Panc1 (cell line): ENCODE data around the gene SRGAP2C. TPM values are rescaled to one million over a fixed set of nuclear protein-coding genes. Genes with fewer than 3 reads are reported as not detected.
A peak's percentile ranks its signal among the peaks of the same experiment; 100 is the strongest.
"Not testable (repeated sequence)": the region's sequence is repeated elsewhere in the genome, so short reads cannot be mapped to it uniquely, and the experiment has no call there.

Source experiments
- ATAC-seq: fragments of 200-7000 bp; cut with Tn5 transposase; 2 replicates; pipeline ENCODE4 v1.9.1; 2020; ENCODE audit warnings: mild to moderate bottlenecking, moderate library complexity
- BruUV-seq: library from RNA; stranded (reverse); fragments of 400-500 nt; replicated peaks from 2 replicates; lab custom pipeline; 2021; lab: Mats Ljungman, UMichigan
- CTCF ChIA-PET: fragments of 300-600 bp; sonication (Branson Sonifier 250); formaldehyde crosslinking; loops from one replicate; lab custom pipeline; 2022; ENCODE audit warnings: antibody characterized with exemption; lab: Charles Lee
- POLR2A ChIA-PET: fragments of 300-600 bp; sonication (Branson Sonifier 250); formaldehyde crosslinking; loops from one replicate; lab custom pipeline; 2022; ENCODE audit warnings: antibody characterized with exemption; lab: Charles Lee
- DNase-seq: peaks from one replicate; pipeline ENCODE4 v3.0.0-alpha.2; 2010; ENCODE audit warnings: low read depth, low spot score
- H3K27ac ChIP-seq: 2 replicates; pipeline ENCODE4 v1.5.1; 2011; ENCODE audit warnings: mild to moderate bottlenecking, low read length, inconsistent platforms
- H3K27me3 ChIP-seq: fragments of 200-500 bp; sonication (Bioruptor generic); 2 replicates; pipeline ENCODE4 v1.6.0; 2014; ENCODE audit warnings: low read length, inconsistent platforms; ENCODE audit not compliant: control insufficient read depth, insufficient read depth
- H3K36me3 ChIP-seq: fragments of 200-500 bp; sonication (Bioruptor generic); 2 replicates; pipeline ENCODE4 v1.5.1; 2014; ENCODE audit warnings: inconsistent platforms, mild to moderate bottlenecking, low read length, moderate library complexity; ENCODE audit not compliant: control insufficient read depth, insufficient read depth
- H3K4me1 ChIP-seq: 2 replicates; pipeline ENCODE4 v1.5.1; 2011; ENCODE audit warnings: inconsistent platforms, mild to moderate bottlenecking, low read length, moderate library complexity; ENCODE audit not compliant: control insufficient read depth, insufficient read depth
- H3K4me3 ChIP-seq, 2 experiments: 2 replicates each; pipeline ENCODE4 v1.5.1; 2011 to 2012; ENCODE audit warnings: low read depth in 2 of 2, low read length in 2 of 2, mild to moderate bottlenecking in 2 of 2, inconsistent platforms in 1 of 2, moderate library complexity in 1 of 2
- H3K9me3 ChIP-seq: fragments of 200-500 bp; sonication (Bioruptor generic); 2 replicates; pipeline ENCODE4 v1.5.1; 2014; ENCODE audit warnings: low read depth, mild to moderate bottlenecking, inconsistent platforms, low read length, moderate library complexity; ENCODE audit not compliant: control insufficient read depth, insufficient read depth
- in situ Hi-C: cut with HindIII; loops from 2 replicates; pipeline ENCODE4 v1.10.0; 2016; ENCODE audit warnings: low sequenced_read_pairs, low pct_unique_long_range_greater_than_20kb
- intact Hi-C: fragments of 100-400 bp; cut with micrococcal nuclease; formaldehyde crosslinking; loops from one replicate; pipeline ENCODE4 v1.10.0; 2022; ENCODE audit not compliant: unreplicated experiment
- total RNA-seq: library from RNA; stranded (reverse); gene quantifications from one replicate; pipeline ENCODE4 v1.2.1, GENCODE V29; 2021; ENCODE audit not compliant: unreplicated experiment

SRGAP2C gene
- total RNA-seq, 1 experiment from 2014 or later: 50.5 TPM

DNA sequence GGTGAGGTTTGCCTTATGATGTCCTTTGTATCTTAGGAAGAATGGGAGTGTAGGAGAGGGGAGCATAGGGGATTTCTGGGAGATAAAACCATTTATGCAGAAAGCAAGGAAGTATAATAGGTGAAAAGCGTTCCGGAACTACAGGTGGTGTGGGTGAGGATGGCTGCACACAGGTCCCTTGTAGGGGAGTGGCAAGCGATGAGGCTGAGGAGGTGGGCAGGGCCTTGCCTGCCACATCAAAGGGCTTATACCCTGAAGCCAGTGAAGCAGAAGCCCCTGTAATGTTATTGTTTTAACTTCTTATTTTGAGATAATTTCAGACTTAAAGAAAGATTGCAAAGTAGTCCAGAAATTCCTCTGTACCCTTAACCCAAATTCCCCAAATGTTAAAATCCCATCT, 159.6 kb downstream of the SRGAP2C start:
- H3K9me3 ChIP-seq, ATAC-seq, BruUV-seq, in situ Hi-C loops, CTCF ChIA-PET, H3K27me3 ChIP-seq, H3K4me3 ChIP-seq, H3K4me1 ChIP-seq, H3K36me3 ChIP-seq, POLR2A ChIA-PET, intact Hi-C loops, H3K27ac ChIP-seq, DNase-seq: not testable (repeated sequence)

DNA sequence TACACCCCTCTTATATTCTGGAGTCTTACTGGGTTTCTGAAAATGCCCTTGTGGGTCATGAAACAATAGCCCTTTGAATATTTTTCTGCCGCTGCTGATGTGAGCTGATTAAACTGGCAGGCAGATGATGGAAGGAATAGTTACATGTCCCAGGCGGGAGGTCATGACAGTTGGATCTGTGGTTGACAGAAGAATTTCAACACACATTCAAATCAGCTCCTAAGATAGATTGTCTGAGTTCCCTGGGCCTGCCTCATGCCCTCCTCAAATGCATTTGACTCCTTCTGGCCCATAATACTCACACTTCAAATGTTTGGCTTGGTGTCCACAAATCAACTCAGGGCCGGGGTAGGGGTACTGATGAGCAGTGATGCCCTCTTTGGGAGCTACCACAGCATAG, 161.9 kb downstream of the SRGAP2C start:
- POLR2A ChIA-PET, CTCF ChIA-PET, H3K9me3 ChIP-seq, H3K4me1 ChIP-seq, ATAC-seq, DNase-seq, BruUV-seq, intact Hi-C loops, H3K27me3 ChIP-seq, H3K27ac ChIP-seq, H3K4me3 ChIP-seq, H3K36me3 ChIP-seq, in situ Hi-C loops: not testable (repeated sequence)

DNA sequence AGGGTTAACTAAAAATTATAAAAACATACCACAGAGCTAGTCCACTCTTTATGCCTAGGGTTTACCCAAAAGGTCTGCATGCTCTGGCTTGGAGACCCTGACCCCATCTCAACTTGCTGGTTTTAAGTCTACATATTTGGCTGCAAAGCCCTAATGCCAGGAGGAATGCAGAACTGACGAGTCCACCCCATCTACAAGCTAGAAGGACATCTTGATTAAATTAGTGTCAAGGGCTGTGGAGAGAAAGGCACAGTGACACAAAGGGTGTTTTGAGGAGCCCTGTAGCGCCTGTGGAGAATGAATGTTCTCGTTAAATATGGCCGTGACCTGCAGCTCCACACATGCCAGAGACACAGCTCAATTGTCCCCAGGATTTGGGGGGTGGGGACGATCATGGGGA, 162.7 kb downstream of the SRGAP2C start:
- CTCF ChIA-PET, BruUV-seq, ATAC-seq: not testable (repeated sequence)

DNA sequence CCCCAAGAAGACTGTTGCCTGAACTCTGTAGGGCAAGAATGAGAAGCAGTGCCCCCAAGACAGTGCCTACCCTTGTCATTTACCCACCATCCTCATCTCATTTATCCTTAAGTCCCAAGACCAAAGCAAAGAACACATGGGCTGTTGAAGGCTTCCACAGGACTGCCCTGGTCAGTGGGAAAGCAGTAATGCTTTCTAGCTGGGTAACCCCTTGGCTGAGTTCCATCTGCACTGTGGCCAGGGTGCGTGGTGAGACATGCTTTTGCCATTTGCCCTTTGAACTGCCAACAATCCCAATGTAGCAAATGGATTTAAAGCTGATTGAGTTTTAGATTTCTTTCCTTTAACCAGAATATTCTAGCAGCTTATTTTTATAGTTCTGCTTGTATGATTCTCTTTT, 163.3 kb downstream of the SRGAP2C start:
- H3K27me3 ChIP-seq, H3K9me3 ChIP-seq, CTCF ChIA-PET, BruUV-seq, H3K36me3 ChIP-seq, H3K27ac ChIP-seq, in situ Hi-C loops, H3K4me3 ChIP-seq, H3K4me1 ChIP-seq, intact Hi-C loops, POLR2A ChIA-PET, DNase-seq: not testable (repeated sequence)
- ATAC-seq: peak; percentile 38; the same call in 1 of the 2 replicates

More for the DNA sequence above, 162.7 kb downstream of the SRGAP2C start:
- DNase-seq, POLR2A ChIA-PET, H3K27ac ChIP-seq, H3K9me3 ChIP-seq, H3K4me1 ChIP-seq, H3K4me3 ChIP-seq, H3K36me3 ChIP-seq, intact Hi-C loops, H3K27me3 ChIP-seq, in situ Hi-C loops: not testable (repeated sequence)

DNA sequence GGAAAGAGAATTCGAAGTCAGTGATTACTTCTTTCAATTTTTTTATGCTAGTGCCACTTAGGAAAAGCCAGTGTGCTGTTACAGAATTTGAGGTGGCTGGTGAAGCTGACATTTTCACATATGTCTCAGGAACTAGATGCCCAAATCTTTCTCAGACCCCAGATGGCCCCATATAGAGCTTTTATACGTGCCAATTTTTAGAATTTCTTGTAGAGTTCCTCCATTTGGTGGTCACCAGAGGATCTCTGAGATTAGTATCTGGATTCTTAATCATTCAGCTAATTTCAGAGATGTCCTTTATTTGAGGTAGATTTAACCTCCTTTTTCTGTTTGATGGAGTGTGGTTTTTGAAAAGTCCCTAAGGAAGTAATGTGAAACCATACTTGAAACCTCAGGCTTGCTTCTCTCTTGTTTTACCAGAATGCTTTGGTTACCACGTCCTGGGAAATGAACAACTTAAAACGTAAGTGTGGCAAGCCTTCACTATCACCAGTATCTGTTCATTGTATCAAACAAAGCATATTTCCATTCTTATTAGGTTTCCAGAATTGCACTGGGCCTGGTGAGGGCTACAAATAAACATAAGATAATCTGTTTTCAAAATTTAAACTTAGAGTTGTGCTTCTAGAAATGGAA, 164.7 kb downstream of the SRGAP2C start:
- ATAC-seq, CTCF ChIA-PET, H3K9me3 ChIP-seq, POLR2A ChIA-PET, H3K4me1 ChIP-seq, BruUV-seq, intact Hi-C loops, DNase-seq, H3K27ac ChIP-seq, in situ Hi-C loops, H3K27me3 ChIP-seq, H3K4me3 ChIP-seq, H3K36me3 ChIP-seq: not testable (repeated sequence)

DNA sequence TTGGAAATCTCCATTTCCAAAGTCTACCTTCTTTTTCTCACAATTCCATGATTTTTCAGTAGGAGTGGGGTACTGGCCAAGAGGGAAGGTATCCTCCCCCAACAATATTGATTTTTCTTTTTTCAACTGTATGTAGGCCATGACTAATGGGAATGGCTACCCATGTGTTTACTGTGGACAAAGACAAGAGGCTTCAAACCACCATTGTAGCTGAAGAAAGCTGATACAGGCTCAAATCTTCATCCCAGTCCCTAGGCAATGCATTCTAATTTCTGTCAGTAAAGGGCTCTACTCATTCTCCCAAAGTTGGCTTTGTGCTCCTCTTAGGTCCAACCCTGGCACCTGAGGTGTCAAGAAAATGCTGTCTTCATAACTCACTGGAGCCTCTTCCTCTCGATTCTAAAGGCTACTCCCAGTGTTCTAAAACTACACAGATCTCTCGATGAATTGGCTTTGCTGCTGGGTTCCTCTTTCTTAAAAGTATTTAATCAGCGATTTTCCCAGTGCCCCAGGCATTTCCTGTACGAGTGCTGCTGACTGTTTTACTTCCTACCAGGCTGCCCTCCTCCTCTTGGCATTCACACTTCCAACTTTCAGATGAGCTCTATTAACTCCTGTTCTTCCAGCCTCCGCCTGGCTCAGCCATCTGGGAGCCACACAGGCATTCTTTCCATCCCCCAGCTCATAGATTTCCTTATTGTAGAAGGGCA, 171.1 kb downstream of the SRGAP2C start:
- in situ Hi-C loops, H3K27ac ChIP-seq, H3K4me1 ChIP-seq, H3K4me3 ChIP-seq, BruUV-seq, CTCF ChIA-PET, POLR2A ChIA-PET, H3K27me3 ChIP-seq, intact Hi-C loops, H3K9me3 ChIP-seq, DNase-seq, H3K36me3 ChIP-seq: not testable (repeated sequence)
- ATAC-seq: peak; percentile 45; the same call in 1 of the 2 replicates

DNA sequence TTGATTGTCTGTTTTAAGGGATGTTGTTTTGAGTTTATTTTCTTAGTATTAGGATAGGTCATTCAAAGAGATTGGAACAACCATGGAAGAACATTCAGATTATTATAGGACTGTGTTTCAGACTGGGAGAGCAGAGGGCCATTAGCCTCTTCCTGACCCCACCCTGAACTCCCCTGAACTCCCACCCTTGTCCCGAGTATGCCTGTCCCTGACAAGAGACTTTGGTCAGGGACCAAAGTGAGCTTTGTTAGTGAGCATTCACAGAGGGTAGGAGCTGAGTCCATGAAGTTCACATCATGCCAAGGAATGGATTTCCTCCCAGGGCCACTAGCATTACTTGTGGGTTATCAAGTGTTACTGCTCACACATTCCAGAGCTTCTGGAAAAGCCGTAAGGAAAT, 172.0 kb downstream of the SRGAP2C start:
- POLR2A ChIA-PET, H3K36me3 ChIP-seq, in situ Hi-C loops, intact Hi-C loops, CTCF ChIA-PET, H3K27me3 ChIP-seq, H3K4me3 ChIP-seq, DNase-seq, BruUV-seq, ATAC-seq, H3K4me1 ChIP-seq, H3K9me3 ChIP-seq, H3K27ac ChIP-seq: not testable (repeated sequence)
